NK-92 treated with Interleukin-12 subunit alpha and Interleukin-12 subunit beta, amount 100 ng/mL, for 24 hours (cell line): ENCODE measurements around the gene CD276.
A peak's percentile ranks its signal among the peaks of the same experiment; 100 is the strongest.
"Not testable (repeated sequence)": the region's sequence is repeated elsewhere in the genome, so short reads cannot be mapped to it uniquely, and the experiment has no call there.

Experiments used
- DNase-seq: peaks from one replicate; lab custom pipeline; 2025; lab: John Stamatoyannopoulos, UW

CD276 gene

GRCh38 chr15:73684581-73685455 lies 635 bp downstream of the CD276 start:
- no peak for DNase-seq

GRCh38 chr15:73685981-73686380 lies 1.8 kb downstream of the CD276 start:
- DNase-seq, result no peak

- no peak for DNase-seq
These were observed 2.6 kb downstream of the CD276 start for GRCh38 chr15:73686781-73687256.

- no peak for DNase-seq
These were observed 3.2 kb downstream of the CD276 start for GRCh38 chr15:73687351-73687750.

GRCh38 chr15:73688455-73688854 lies 4.3 kb downstream of the CD276 start:
- no peak for DNase-seq

GRCh38 chr15:73691396-73691795 lies 7.2 kb downstream of the CD276 start:
- DNase-seq, result no peak

- DNase-seq, result no peak
These were observed 10.2 kb downstream of the CD276 start for GRCh38 chr15:73694419-73694818.

- DNase-seq, result no peak
These were observed 11.8 kb downstream of the CD276 start for GRCh38 chr15:73695773-73696640.

GRCh38 chr15:73696641-73697001 lies 12.4 kb downstream of the CD276 start:
- no peak for DNase-seq

- DNase-seq, result peak; percentile 75
These were observed 12.9 kb downstream of the CD276 start for GRCh38 chr15:73697033-73697467.

- no peak for DNase-seq
These were observed 15.3 kb downstream of the CD276 start for GRCh38 chr15:73699249-73700040.

GRCh38 chr15:73700041-73700842 lies 16.1 kb downstream of the CD276 start:
- peak; percentile 67 for DNase-seq

GRCh38 chr15:73702311-73703239 lies 18.4 kb downstream of the CD276 start:
- DNase-seq, result not testable (repeated sequence)

GRCh38 chr15:73703601-73704000 lies 19.4 kb downstream of the CD276 start:
- DNase-seq, result not testable (repeated sequence)

GRCh38 chr15:73704142-73704868 lies 20.1 kb downstream of the CD276 start:
- DNase-seq, result not testable (repeated sequence)

- peak; percentile 56 for DNase-seq
These were observed 20.9 kb downstream of the CD276 start for GRCh38 chr15:73704869-73705645.

- no peak for DNase-seq
These were observed 24.5 kb downstream of the CD276 start for GRCh38 chr15:73708691-73709090.

GRCh38 chr15:73709241-73709640 lies 25.1 kb downstream of the CD276 start:
- DNase-seq, result no peak
